ENCODE measurements around the gene VIPR1.
A peak's percentile ranks its signal among the peaks of the same experiment; 100 is the strongest.
"Not testable (repeated sequence)": the region's sequence is repeated elsewhere in the genome, so short reads cannot be mapped to it uniquely, and the experiment has no call there.

Gene VIPR1

DNA sequence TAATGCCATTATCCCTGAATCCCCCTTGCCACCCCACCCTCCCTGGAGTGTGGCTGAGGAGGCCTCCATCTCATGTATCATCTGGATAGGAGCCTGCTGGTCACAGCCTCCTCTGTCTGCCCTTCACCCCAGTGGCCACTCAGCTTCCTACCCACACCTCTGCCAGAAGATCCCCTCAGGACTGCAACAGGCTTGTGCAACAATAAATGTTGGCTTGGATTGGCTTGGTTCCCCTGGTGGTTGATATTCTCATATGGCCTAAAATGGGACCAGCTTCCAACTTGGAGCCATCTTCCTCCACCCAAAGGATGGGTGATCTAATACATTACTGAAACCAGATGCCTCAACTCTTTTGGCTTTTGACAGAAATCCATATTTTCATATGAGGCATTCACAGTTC, 34.9 kb downstream of the VIPR1 start:
- no peak for DNase-seq

DNA sequence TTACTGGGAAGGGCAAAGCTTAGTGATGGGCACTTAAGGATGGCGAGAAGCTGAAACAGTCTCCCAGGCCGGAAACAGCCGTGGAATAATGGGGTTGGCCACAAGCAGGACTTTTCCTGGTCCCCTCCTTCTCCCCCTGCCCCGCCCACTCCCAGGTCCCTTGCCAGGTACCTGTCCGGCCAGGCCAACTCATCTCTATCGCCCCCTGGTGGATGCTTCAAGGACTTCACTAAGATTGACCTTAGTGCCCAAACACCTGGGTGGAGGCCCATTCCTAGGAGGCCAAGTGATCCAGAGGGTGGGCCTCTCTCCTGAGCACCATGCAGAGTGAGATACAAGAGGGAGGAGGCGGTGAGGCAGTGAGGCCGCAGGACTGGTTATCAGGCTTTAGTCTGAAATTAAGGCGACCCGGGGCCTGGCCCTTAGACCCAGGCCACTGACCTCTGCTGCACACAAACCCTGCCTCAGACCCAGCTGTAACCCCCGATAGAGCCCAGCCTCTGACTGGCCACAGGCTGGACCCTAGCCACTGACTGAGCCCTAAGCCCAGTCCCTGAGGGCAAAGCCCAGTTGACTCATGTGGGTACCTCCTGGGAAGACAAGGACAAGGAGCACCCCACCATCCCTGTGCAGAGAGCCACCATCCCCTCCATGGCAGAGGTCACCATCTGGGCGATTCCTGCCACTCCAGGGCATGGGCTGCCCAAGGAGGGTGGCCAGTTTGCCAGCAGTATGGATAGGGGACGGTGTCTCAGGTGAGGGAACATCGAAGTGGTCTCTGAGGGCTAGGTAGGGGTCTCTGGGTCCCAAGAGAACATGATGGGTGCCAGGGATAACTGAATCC, 37.6 kb downstream of the VIPR1 start:
- peak; percentile 85 for DNase-seq

- no peak for DNase-seq
Observed at GRCh38 chr3:42541079-42541478, 38.6 kb downstream of the VIPR1 start.

- DNase-seq, result no peak
Observed at GRCh38 chr3:42544492-42545283, 42.2 kb downstream of the VIPR1 start.

GRCh38 chr3:42545284-42545900, 42.9 kb downstream of the VIPR1 start:
- DNase-seq, result no peak

DNA sequence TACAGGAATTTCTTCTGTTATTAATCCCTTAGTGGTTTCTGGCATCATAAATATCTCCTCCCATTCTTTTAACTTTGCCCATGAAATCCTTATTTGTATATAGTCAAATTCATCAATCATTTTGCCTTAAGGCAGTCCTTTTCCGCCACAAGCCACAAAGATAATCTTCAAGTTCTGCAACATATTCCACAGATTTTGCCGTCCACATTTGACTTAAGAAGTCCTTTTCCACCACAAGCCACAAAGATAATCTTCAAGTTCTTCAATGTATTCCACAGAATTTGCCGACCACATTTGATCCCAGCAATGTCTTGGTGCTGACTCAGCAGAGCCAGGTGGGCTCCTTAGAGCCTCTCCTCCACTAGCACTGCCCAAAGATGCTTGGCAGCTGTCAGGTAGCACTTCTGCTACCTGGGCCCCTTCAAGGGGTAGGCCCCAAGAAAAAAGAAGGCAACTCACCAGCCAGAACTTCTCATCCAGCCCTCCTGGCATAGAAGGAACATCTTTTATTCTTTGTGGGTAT, 44.3 kb downstream of the VIPR1 start:
- no peak for DNase-seq

GRCh38 chr3:42547401-42547945, 45.0 kb downstream of the VIPR1 start:
- DNase-seq, result peak; percentile 85

GRCh38 chr3:42549131-42549530, 46.7 kb downstream of the VIPR1 start:
- DNase-seq, result no peak

- DNase-seq, result no peak
Observed at GRCh38 chr3:42550250-42550649, 47.8 kb downstream of the VIPR1 start.

DNA sequence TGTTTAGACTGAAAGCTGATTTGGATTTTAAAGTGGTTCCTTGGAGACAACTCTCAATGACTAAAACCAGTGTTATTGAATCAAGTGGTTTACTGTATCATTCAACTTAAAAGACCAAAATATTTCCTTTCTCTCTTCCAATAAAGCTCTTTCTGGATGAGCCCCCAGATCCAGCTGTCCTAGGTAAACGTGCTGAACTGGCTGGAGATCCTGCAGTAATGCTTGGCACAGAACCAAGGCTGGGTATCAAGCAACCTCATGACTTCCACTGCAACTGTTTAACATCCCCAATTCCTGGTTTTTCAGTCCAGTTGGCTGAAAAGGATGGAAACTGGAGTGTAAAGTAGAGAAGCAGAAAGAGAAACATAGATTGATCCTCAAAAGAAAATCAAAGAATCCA, 50.4 kb downstream of the VIPR1 start:
- DNase-seq, result peak; percentile 5

DNA sequence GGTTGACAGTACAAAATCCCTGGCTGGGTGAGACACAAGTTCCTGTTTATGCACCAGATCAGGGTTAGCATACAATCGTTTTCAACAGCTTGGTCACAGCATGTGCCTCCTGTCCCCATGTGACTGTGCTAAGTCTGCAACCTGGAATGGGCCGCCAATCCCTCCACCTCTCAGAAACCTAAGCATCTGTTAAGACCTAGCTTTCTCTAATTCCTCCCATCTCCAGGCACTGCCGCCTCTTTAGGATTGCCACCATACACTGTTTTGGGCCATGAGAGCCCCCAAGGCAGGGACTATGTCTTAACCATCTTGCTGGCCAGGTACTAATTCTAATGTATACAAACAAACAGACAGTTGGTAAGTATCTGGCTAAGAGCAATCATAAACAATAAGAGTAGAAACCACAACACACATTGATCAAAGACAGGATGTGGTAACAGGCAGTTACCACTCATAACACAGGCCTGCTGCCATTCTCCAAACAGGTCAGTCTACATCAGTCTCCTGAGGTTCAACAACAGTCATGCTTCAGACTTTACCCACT, 53.7 kb downstream of the VIPR1 start:
- no peak for DNase-seq

DNA sequence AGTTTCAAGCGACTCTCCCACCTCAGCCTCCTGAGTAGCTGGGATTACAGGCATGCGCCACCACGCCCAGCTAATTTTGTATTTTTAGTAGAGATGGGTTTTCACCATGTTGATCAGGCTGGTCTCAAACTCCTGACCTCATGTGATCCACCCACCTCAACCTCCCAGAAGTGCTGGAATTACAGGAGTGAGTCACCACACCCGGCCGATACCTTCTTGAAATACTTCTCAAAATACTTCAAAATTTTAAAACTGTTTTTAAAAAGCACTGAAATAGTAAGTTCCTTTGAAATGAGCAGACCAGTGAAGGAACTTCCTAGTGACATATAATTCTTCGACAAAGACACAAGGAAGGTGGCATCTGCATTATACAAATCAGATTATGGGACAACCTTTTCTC, 54.4 kb downstream of the VIPR1 start:
- not testable (repeated sequence) for DNase-seq

DNA sequence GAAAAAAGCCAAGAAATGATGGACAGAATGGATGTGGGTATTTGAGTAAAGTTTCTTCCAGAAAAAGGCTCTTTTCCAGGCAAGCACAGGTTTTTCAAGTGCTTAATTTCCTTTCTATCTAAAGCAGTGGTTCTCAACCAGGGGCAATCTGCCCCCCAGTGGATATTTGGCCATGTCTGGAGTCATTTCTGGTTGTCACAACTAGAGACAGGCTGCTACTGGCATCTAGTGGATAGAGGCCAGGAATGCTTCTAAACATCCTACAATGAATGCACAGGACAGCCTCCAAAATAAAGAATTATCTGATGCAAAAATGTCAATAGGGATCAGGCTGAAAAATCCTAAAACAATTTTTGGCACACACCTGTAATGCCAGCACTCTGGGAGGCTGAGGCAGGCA, 55.4 kb downstream of the VIPR1 start:
- DNase-seq, result no peak

DNA sequence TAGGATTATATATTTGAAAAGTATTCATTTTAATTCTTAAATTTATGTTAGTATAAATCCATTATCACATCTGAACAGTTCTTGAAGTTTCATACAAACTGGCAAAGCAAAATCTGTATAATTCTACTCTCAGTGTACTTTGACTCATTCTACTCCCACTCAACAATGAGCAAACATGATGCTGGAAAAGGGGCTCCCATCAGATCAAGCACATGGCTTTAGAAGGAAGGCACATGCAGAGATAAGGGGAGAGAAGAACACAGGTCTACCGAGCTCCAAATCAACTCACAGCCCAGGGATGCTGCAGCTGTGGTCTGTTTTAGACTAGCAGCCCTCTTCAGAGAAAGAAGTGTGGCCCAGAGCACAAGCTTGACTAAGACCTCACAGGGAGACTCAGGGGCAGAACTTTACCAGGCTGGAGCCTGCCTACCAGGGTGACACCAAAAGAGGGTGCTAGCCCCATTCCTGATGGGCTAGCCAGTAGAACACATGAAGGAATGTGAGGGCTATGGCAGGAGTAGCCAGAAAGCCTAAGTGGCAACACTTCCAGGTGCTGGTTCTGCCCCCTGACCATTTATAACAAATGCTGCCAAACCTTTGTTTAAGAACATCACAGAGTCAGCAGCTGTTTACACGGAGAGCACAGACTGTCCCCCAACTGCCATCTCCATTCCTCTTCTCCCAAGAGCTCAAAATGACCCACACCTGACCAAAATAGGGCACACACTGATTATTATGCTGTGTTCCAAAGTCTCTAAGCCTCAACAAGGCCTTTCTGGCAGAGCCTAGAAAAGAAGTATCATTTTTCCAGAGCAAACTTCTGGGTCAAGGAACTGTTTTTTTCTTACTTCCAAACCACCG, 59.8 kb downstream of the VIPR1 start:
- peak; percentile 44 for DNase-seq

DNA sequence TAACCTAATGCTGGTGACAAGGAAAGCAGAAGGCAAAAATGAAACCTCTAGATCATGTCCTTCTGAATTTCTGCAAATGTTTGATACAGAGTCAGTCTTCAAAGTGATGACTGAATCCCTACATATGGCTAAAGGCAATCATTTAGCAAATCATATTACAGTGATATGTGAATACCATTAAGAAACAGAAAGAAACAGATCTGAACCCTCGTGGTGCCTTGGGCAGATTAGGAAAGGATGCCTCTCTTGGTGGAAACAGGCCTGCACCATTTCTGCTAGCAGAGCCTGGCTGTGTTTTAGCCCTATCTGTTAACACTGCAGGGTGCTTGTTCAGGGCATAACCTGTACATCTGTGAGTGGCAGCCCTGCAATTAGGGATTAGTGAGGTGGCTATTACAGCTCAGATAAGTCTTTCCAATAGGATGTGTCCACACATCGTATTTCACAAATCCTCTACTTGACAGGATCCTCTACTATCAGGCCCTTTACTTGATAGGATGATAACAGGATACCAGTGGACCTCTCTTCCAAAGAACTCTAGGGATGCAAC, 67.2 kb downstream of the VIPR1 start:
- no peak for DNase-seq

DNA sequence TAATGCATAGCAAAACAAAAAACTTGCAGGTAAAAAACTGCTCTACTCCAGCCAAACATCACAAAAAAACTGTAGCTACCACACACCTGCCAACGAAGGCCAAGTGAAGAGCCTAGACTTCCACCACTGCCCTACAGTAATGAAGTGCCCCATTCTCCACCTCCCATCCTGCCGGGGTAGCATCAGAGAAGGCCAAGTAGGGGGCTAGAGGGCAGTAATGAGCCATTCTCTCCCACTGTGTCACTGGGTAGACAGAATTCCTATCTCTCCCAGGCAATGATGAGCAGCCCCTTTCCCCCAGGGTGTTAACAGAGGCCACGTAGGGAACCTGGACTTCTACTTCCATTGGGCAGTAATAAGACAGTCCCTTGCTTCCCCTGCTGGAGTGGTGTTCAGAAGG, 69.8 kb downstream of the VIPR1 start:
- no peak for DNase-seq

DNA sequence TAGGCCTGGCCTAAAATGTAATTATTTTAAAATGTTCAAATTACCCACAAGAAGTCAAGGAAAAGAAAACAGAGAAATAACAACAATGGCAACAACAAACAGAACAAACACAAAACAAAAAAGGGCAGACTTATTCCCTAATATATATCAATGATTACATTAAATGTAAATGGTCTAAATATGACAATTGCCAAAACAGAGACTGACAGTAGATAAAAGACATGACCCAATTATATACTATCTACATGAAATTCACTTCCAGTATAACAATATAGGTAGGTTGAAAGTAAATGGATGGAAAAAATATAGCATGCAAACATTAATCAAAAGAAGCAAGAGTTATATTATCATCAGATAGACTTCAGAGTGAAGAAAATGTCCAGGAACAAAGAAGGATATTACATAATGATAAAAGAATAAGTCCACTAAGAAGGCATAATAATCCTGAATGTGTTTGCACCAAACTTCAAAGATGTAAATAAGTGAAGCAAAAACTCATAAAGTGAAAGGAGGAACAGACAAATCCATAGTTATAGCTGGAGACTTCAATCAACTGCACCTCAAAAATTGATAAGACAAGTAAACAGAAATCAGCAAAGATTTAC, 72.8 kb downstream of the VIPR1 start:
- DNase-seq, result no peak

DNA sequence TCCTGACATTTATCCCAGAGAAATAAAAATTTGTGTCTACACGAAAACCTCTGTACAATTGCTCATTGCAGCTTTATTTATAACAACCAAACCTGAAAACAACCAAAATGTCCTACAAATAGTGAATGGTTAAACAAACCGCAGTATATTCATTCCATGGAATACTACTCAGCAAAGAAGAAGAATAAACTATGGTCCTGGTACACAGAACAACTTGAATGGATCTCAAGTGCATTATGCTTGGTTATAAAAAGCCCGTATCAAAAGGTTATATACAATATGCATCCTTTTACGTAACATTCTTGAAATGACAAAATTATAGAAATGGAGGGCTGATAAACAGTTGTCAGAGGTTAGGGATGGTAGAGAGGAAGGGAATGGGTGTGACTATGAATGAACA, 75.6 kb downstream of the VIPR1 start:
- no peak for DNase-seq

GRCh38 chr3:42579346-42579745, 76.9 kb downstream of the VIPR1 start:
- DNase-seq, result not testable (repeated sequence)

GRCh38 chr3:42581400-42581708, 78.9 kb downstream of the VIPR1 start:
- DNase-seq, result no peak

Measured in activated CD8-positive, alpha-beta memory T cell treated with anti-CD3 and anti-CD28 coated beads for 24 hours (primary cell).